HG03064 (cell line): ENCODE results near the gene TBXA2R.
A peak's percentile ranks its signal among the peaks of the same experiment; 100 is the strongest.
"Not testable (repeated sequence)": the region's sequence is repeated elsewhere in the genome, so short reads cannot be mapped to it uniquely, and the experiment has no call there.

Experiments
- ATAC-seq: cut with Tn5 transposase; IDR thresholded peaks from one replicate; pipeline ENCODE4 v1.9.1; 2021; ENCODE audit warnings: low read depth; ENCODE audit not compliant: unreplicated experiment

The TBXA2R gene

GRCh38 chr19:3584036-3584802 is 22.5 kb downstream of the TBXA2R start:
- not testable (repeated sequence) for ATAC-seq

GRCh38 chr19:3581792-3582191 is 24.9 kb downstream of the TBXA2R start:
- not testable (repeated sequence) for ATAC-seq

GRCh38 chr19:3580156-3580934 is 26.3 kb downstream of the TBXA2R start:
- ATAC-seq = no peak

GRCh38 chr19:3578390-3578789 is 28.3 kb downstream of the TBXA2R start:
- no peak for ATAC-seq

GRCh38 chr19:3577723-3578344 is 28.8 kb downstream of the TBXA2R start:
- no peak for ATAC-seq

GRCh38 chr19:3576696-3577443 is 29.8 kb downstream of the TBXA2R start:
- ATAC-seq = no peak

GRCh38 chr19:3575949-3576673 is 30.6 kb downstream of the TBXA2R start:
- ATAC-seq = no peak

GRCh38 chr19:3575260-3575741 is 31.4 kb downstream of the TBXA2R start:
- no peak for ATAC-seq

- ATAC-seq = no peak
Observed at GRCh38 chr19:3573858-3574637, 32.6 kb downstream of the TBXA2R start.

GRCh38 chr19:3573162-3573857 is 33.4 kb downstream of the TBXA2R start:
- no peak for ATAC-seq

- ATAC-seq = no peak
Observed at GRCh38 chr19:3572855-3573161, 33.9 kb downstream of the TBXA2R start, which contains the start of gene HMG20B. HMG20B (plus strand) TSS chr19:3572944; CDS start chr19:3573310, 366 bp downstream.

- peak; percentile 84 for ATAC-seq
Observed at GRCh38 chr19:3572132-3572854, 34.4 kb downstream of the TBXA2R start.

- ATAC-seq = no peak
Observed at GRCh38 chr19:3570606-3571011, 36.1 kb downstream of the TBXA2R start.

GRCh38 chr19:3570042-3570441 is 36.6 kb downstream of the TBXA2R start:
- not testable (repeated sequence) for ATAC-seq

- no peak for ATAC-seq
Observed at GRCh38 chr19:3565139-3565538, 41.5 kb downstream of the TBXA2R start.

- ATAC-seq = no peak
Observed at GRCh38 chr19:3563709-3564524, 42.8 kb downstream of the TBXA2R start.
